GM18870 (cell line): Measurements from ENCODE around the gene DPF3.

Source experiments
- ATAC-seq: cut with Tn5 transposase; IDR thresholded peaks from one replicate; pipeline ENCODE4 v1.9.1; 2021; ENCODE audit warnings: moderate library complexity; ENCODE audit not compliant: unreplicated experiment

DPF3 gene

DNA sequence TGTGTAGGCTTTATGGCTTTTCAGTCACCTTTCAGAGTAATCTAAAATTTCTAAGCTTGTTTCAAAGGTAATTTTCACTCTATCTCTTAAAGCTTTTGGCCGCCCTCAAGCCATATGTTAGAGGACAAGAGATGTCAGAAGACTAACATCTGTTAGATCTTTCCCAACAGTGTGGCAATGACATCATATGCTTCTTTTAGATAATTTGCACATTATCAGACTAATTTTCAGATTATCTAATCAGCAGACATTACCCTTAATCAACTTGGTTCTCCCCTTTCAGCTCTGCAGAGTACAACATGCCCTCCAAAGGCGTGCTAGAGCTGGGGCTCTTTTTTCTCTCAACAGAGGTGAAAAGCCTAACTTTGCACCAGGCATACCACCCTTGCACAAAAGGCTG, 207.1 kb downstream of the DPF3 start:
- no peak for ATAC-seq

DNA sequence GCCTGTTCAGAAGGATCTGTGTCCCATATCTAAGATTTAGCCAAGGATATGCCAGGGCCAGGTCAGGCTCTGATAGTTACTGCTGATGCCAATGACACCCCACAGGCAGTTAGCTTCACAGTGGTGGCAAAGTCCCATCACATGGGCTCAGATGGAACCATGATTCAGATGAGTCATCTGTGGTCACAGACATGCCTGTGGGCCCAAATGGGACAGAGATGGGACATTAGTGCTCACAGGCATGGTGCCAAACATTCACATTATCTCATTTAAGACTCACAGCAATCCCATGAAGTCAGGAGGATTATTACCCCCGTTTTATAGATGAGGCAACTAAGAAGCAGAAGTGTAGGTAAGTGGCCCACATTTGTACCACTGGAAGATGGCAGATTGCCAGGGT, 207.8 kb downstream of the DPF3 start:
- no peak for ATAC-seq

DNA sequence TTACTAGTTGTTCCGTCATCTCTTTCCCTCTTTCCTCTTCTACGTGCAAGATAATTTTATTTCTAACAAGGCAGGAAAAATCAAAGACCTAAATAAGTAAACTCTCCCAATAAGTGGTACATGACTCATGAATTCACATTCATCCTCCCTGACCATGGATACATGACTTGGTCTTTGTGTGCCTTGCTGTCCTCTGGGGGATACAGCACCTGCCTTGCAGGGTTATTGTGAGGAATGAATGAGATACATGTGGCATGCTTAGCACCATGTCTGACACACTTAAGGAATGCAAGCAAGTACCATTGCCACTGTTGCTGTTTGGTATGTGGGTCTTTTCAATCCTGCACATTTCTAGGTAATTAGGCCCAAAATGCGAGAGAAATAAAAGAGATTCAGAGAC, 208.4 kb downstream of the DPF3 start:
- ATAC-seq = no peak

DNA sequence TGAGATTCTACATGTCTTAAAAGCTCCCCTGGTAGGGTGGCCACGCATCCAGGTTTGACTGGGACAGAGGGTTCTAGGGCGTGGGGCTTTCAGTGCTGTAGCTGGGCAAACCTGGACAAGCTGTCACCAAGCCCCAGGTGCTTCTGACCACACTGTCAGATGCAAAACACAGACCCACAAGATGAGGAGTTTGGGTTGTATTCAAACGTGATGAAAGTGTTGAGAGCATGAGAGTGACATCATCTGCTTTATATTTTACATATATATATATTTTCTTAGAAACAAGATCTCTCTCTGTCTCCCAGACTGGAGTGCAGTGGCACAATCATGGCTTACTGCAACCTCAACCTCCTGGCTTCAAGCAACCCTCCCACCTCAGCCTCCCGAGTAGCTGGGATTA, 210.1 kb downstream of the DPF3 start:
- ATAC-seq = no peak

DNA sequence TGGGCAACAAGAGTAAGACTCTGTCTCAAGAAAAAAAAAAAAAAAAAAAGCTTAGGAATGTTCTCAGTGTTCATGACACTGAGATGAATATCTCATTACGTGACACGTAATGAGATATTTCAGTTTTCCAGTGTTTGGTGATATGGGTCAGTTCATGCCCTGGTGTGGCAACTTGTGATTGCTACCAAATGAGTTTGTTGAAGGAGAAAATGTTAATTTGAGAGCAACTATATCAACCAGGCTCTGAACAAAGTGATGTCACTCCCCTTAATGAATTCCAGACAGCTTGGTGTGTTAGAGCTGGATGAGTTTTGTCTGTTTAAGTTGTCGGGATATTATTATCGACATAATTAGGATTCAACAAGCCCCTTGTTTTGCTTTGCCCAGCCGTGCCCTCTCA, 211.7 kb downstream of the DPF3 start:
- ATAC-seq = no peak

DNA sequence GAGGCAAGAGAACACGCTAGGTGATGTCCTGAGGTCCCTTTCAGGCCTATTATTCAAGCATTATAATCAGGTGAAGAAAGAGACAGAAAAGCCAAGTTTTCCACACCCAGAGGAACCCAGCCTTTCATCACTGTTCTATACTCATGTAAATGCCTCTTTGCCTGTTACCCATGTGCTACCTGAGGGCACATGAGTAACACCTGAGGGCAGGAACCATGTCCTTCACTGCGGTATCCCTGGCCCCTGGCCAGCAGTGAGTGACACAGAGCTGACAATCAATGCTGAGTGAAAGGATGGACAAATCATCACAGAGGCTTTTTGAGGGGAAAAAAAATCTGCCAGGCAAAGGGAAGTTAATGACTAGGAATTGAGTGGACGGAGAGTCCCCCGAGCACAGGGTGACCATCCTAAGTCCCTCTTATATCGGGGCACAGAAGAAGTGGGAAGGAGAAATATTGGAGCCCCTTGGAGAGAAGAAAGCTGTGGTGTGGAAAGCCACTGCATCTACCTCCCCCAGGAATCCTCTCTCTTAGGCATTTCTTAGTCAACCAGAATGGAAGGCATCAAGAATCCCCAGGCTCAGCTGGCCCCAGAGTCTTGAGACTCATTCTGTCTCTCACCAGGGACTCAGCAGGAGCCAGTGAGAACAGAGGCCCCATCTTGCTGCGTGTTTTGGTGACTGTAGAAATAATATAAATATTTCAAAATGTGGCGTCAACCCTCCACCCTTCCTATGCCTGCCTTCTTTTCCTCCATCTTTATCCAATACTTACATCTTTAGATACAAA, 212.9 kb downstream of the DPF3 start:
- no peak for ATAC-seq

DNA sequence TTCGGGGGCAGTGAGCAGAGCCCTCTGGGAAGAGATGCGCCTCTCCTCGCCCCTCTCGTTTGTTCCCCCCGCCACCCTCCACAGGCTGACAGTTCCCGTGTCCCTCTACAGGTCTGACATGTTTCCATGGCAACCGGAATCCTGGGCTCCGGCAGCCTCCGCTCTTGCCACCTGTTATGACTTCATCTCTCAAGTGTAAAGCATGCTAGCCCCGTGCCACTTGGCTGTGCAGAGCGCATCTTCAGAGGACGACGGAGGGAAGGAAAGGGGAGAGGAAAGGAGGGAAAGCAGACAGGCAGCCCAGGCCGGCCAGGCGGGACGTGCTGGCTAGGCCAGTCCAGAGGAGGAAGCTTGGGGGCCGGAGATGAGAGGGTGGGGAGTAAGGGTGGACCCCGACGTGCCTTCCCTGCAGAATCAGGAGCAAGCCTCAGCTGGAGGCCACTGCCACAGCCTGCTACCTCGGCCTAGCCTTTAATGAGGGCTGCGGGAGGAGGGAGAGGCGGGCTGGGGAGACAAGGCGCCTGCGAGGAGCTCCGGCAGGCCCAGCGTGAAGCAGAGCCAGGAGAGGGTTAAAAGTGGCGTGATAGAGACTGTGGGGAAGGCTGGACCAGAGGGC, 214.3 kb downstream of the DPF3 start:
- ATAC-seq = no peak

DNA sequence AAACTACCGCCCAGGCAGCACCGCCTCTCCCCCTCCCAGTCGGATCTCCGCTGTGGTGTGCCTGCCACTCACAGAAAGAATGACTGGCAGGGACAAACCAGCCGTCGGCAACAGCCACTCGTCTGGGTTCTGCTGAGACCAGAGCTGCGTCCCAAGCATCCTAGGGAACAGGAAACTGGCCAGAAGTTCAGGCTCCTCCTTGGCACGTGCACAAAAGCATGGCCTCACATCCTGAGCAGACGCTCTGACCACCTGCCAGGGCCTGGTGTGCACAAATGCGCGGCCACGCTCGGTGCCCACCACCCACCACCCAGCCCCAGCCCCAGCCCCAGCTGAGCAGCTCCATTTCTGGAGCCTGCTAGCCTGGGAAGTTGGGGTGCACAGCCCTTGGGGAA, 214.8 kb downstream of the DPF3 start:
- ATAC-seq = no peak

DNA sequence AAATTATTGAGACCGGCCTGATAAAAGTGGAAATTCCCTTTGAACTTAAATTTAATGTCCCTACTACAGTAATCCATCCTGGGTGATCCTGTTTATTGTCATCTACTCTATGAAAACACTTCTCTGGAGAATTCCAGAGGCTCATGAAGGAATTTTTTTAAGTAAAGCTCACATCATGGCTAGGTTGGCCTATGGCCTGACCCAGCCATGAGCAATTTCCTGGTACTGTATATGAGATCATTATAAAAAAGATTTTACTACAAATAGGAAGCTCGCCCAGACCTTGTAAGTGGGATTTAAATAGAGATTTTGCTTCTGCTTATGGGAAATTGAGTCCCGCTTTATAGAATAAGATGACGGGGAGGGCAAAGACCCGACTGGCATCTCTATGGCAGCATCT, 215.5 kb downstream of the DPF3 start:
- no peak for ATAC-seq

DNA sequence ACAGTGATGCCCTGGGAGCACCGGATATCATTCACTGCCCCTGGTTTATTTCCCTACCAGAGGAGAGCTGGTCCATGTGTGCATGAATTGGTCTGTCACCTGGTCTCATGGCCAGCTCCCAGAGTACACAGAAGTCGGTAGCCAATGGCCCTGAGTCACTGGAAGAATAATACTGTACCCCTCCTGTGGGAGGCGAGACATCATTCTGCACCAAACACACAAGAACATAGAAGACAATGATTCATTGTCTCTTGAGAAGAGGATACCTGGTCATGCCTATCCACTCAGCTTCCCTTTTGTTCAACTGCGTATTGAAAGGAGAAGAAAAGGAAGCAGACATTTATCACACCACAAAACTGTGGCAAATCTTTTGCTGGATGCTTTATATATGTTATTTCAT, 216.2 kb downstream of the DPF3 start:
- no peak for ATAC-seq

DNA sequence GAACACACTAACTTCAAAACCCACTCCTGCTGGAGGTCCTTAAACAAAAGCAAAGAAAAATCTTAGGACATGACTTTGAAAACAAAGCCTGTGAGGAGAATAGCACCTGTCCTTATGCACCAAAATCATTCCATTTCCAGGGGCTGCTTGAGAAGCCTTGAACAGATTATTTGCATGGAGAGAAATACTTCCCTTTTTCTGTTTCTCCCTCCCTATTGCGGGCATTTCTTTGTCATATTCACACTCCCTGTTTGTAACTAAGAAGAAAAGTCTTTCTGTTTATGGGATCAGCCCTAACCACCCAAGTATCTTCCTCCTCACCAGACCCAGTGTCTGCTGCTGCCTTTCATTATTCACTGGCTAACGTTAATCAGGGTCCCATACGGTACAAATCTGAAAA, 218.8 kb downstream of the DPF3 start:
- ATAC-seq = no peak

DNA sequence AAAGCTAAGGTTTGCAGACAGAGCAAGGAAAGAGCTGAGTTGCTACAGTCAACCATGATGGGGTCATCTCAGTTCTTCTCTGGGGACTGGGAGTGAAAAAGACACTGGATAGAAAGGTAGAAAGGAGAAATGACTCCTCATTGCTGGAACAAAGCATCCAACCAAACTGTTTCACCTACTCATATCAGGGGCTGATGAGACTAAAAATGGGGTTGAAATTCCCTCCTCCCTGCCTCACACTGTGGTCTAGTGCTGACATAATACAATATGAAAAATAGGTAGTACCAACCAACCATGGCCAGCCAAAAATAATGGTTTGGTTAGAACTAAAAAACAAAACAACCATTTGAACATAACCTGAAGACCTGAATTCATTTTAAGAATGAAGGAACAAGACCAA, 220.7 kb downstream of the DPF3 start:
- no peak for ATAC-seq

DNA sequence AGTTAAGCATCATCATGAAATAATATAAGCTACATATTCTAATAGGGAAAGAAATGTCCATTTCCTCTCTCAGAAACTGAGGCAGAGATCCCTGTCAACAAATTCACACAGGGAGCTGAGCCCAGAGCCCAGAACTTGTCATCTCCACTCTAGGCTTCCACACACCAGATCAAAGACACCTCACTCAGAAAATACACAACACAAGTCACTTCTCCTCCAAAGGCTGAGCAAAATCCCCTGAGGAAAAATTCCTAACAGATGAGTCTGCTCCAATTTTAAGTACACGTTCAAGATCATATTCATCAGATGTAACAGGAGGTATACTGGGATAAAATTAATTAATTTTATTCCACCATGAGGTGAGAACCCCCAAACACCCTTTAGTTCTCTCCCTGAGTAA, 227.3 kb downstream of the DPF3 start:
- no peak for ATAC-seq

DNA sequence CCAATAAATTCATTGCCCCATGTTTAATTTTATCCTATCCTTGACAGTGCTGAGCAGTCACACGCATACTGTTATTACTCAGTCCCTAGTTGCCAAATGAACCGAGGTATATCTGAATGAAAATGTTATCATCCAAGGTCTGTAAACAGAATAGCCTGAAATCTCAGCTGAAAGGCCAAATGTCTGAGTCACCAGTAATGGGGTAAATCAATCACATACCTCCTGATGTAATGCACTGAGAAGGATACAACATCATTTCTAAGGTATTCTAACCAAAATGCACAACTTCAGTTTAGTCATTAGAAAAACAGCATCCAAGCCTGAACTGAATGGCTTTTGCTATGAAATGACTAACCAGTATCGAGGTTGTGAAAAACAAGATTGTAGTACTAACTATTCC, 228.6 kb downstream of the DPF3 start:
- no peak for ATAC-seq

DNA sequence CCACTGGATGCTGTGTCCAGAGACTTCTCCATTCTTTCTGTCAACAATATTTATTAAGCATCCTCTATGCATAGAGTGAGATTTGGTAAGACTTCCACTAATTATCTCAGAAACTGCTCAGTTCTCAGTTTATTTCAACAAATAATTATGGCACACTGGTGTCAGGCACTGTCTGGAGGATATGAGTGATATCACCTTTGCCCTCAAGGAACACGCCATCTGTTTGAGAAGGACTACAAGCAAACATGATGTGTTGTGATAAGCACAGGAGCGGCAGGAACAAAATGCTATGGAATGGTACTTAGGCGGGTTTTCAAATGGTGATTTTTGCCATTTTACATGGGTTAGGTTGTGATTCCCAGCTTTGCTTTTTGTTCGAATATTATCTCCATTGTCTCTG, 229.2 kb downstream of the DPF3 start:
- ATAC-seq = no peak

DNA sequence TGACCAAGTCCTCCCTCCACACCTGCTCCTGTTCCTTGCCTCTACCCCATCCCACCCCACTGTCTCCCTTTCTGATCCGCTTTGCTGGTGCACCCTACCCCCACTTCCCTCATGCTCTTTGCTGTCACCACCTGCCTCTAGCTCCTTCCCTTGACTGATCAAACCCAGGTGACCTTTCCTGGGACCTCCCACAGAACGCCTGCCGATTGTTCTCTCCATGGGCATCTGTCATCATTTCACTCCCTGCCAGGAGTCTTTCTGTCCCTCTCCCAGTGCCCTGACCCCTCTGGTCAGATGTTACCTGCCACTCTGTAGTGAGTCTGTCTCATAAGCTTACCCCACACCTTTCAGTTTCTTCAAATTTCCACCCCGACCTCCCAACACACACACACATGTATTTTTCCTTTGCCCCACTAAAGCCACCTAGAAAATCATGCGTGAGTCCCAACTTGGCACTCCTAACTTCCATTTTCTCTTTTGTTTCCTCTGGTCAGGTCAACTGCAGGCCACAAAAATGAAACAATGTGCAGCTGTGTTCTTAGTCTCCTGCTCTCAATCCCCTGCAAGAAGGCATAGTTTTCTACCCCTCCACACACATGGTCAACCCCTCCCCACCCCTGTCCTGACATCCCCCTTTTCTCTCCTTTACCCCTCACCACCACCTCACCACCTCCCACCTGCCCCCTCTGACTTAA, 229.8 kb downstream of the DPF3 start:
- ATAC-seq = no peak

DNA sequence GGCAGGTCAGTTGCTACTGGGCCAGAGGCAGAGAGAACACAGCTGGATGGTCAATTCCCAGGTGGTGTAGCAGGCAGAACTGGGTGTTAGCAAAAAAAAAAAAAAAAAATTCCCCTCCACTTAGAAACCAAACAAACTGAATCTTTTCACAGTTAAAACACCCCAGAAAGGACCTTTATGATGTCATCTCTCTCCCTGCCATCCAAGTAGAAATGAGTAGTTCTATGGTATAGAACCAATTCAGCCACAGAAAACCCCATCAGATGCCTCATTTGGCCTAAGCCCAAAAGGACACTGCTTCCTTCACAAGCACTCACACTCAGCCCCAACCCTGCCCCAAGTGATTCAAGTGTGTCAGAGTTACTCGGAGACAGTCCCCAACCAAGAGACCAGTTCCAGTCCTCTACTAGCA, 230.8 kb downstream of the DPF3 start:
- no peak for ATAC-seq

DNA sequence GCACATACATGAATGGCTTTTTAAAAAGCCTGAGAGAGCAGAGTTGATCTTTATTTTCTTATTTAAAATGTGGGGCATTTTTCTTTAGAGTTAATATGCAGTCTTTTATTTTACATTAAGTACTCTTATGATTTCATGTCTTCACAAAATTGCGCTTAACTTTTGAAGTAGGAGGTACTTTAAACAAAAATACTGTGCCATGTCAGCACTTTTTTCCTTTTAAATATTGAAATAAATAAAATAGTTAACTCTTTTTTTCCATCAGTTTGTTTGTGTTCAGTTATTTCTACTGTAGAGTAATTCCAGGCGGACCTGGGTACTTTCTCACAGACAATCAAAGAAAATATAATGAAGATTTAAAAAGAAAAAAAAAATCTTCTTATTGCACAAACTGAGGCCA, 231.7 kb downstream of the DPF3 start:
- ATAC-seq = no peak

DNA sequence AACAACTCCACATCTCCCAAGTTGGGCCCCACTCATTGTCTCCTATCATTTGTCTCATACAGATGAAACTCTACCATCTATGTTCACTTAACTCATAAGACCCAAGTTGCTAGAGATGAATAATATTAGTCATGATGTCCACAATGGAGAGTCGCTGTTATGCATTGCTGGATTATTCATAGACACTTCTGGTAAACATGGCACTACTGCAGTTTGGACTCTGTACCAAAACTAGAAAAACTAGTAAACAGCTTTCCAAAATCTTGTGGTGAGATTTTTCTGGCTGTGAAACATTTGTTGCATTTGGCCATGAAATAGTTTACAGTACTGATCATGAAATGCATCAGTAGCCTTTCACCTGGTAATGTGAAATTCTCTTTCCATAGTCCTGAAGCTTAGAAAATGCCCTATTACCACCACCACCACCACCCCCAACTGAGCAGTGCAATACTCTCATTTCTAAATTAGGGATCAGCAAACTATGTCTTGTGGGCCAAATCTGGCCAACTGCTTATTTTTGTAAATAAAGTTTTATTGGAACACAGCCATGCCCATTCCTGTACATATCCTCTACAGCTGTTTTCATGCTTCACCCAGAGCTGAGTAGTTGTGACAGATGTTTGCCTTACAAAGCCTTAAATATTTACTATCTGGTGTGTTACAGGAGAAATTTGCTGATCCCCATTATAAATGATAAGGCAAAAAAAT, 236.5 kb downstream of the DPF3 start:
- no peak for ATAC-seq

DNA sequence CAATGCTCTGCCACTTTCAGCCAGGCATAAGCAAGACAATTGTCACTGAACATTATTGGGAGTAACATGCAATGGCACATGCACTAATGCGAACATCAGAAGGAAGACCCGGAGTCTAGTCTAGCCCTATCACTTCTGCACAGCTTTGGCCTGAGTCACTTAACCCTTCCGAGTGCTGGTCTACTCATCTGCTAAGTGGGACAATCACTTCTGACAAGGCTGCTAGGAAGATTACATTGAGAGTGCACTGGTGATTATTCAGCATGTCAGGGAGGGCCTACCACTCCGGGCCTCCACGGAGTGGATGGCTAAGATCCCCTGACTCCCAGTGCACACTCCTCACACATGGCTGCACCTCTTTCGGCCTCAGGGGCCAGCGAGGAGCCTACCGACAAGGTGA, 240.9 kb downstream of the DPF3 start:
- no peak for ATAC-seq

DNA sequence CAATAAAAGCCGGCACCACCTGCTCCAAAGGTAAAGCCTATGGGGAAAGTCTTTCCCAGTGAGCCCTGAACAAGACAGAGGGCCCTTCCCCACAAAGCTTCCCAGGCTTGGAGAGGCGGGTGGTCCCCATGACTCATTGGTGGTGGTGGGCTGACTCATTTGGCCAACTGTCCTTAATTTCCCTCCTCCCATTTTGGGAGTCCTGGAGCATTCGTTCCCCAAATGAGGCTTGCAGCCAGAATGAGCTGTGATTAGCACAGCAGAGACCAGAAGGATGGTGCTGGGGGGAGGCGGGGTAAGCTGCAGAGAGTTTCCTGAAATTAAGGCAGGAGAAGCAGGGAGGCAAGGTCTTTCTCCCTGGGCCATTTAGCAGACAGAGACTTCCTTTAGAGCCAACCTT, 241.7 kb downstream of the DPF3 start:
- no peak for ATAC-seq

DNA sequence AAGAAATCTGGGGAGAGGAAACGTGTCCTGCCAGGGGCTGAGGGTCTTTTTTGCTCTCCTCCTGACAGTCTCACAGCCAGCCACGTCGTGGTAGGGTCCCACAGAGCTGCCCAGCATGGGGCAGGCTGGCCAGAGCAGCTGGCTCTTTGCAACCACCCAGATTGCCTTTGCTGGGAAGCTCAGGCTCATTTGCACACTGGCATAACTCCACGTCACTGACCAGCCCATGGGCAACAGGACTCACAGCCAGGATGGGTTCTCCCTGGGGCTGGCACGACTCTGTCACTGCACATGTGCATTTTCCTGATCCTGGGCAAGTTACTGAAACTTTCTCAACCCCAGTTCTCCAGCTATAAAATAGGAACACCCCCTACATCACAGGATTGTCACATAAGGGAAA, 242.2 kb downstream of the DPF3 start:
- ATAC-seq = no peak
